CD14-positive monocyte (primary cell): ENCODE measurements around the gene CENPX. TPM values are rescaled to one million over a fixed set of nuclear protein-coding genes. Genes with fewer than 3 reads are reported as not detected.

Experiments used
- DNase-seq, 3 donors: peaks; one replicate each; pipeline ENCODE4 v3.0.0-alpha.2; 2011 to 2022
- H2AFZ ChIP-seq: 2 replicates; pipeline ENCODE4 v1.6.0; 2012; ENCODE audit warnings: mild to moderate bottlenecking, low read depth, low read length, inconsistent platforms; ENCODE audit not compliant: insufficient read depth, poor library complexity, severe bottlenecking
- H3K27ac ChIP-seq, 2 donors: 1 replicate in 1 of 2; 2 replicates in 1 of 2; pipeline ENCODE4 v1.5.1; 2012 to 2013; ENCODE audit warnings: low read length in 2 of 2, control low read depth in 1 of 2, inconsistent platforms in 1 of 2, low read depth in 1 of 2, mild to moderate bottlenecking in 1 of 2
- H3K27me3 ChIP-seq, 2 donors: one replicate each; pipeline versions ENCODE4 v1.6.0 to v1.6.1; 2011 to 2013; ENCODE audit warnings: low read length in 2 of 2; ENCODE audit not compliant: control insufficient read depth in 2 of 2, insufficient read depth in 2 of 2
- H3K36me3 ChIP-seq, 2 donors: replicated peaks in 1 of 2; 1 replicate in 1 of 2; 2 replicates in 1 of 2; pipeline versions ENCODE4 v1.5.1 to v1.6.1; 2012 to 2013; ENCODE audit warnings: low read length in 2 of 2, control low read depth in 1 of 2, inconsistent platforms in 1 of 2, mild to moderate bottlenecking in 1 of 2; ENCODE audit not compliant: insufficient read depth in 2 of 2, control insufficient read depth in 1 of 2
- H3K4me1 ChIP-seq, 2 donors: 1 replicate in 1 of 2; 2 replicates in 1 of 2; pipeline versions ENCODE4 v1.5.1 to v1.6.1; 2012 to 2013; ENCODE audit warnings: low read length in 2 of 2, control low read depth in 1 of 2, inconsistent platforms in 1 of 2, mild to moderate bottlenecking in 1 of 2, moderate library complexity in 1 of 2; ENCODE audit not compliant: insufficient read depth in 2 of 2, control insufficient read depth in 1 of 2
- H3K4me2 ChIP-seq: replicated peaks from 2 replicates; pipeline ENCODE3; 2012; ENCODE audit warnings: low read length, moderate library complexity, mild to moderate bottlenecking; ENCODE audit not compliant: poor library complexity, severe bottlenecking; ENCODE audit errors: extremely low read depth
- H3K4me3 ChIP-seq, 3 experiments: fragments of 200-600 bp in 1 of 3; sonication (generic) in 1 of 3; replicated peaks in 1 of 3; 1 replicate in 2 of 3; 2 replicates in 1 of 3; pipeline ENCODE4 v1.5.1; 2011 to 2013; ENCODE audit warnings: low read length in 3 of 3, mild to moderate bottlenecking in 3 of 3, control low read depth in 2 of 3, low read depth in 2 of 3, inconsistent platforms in 1 of 3, moderate library complexity in 1 of 3
- H3K79me2 ChIP-seq: 2 replicates; pipeline ENCODE4 v1.6.0; 2012; ENCODE audit warnings: mild to moderate bottlenecking, control low read depth, inconsistent platforms, low read length, moderate library complexity; ENCODE audit not compliant: insufficient read depth
- H3K9ac ChIP-seq: 2 replicates; pipeline ENCODE4 v1.6.0; 2017; ENCODE audit warnings: low read length, mild to moderate bottlenecking; ENCODE audit not compliant: insufficient read depth, poor library complexity, severe bottlenecking
- H3K9me3 ChIP-seq, 2 donors: replicated peaks in 1 of 2; 1 replicate in 1 of 2; 2 replicates in 1 of 2; pipeline versions ENCODE4 v1.5.1 to v1.6.1; 2012 to 2013; ENCODE audit warnings: low read length in 2 of 2, control low read depth in 1 of 2; ENCODE audit not compliant: control insufficient read depth in 1 of 2, insufficient read depth in 1 of 2
- H4K20me1 ChIP-seq: 2 replicates; pipeline ENCODE4 v1.6.0; 2012; ENCODE audit warnings: mild to moderate bottlenecking, low read length, control low read depth, moderate library complexity; ENCODE audit not compliant: insufficient read depth
- H3K27ac Mint-ChIP-seq, 7 donors: one replicate each; pipeline ENCODE4 v1.8.0; 2020; ENCODE audit warnings: mild to moderate bottlenecking in 7 of 7, mixed read lengths in 7 of 7, moderate library complexity in 6 of 7, inconsistent platforms in 2 of 7
- H3K27me3 Mint-ChIP-seq, 3 donors: one replicate each; pipeline ENCODE4 v1.8.0; 2021 to 2022; ENCODE audit warnings: low read depth in 3 of 3, mild to moderate bottlenecking in 3 of 3, mixed read lengths in 3 of 3, moderate library complexity in 3 of 3, inconsistent platforms in 1 of 3
- H3K36me3 Mint-ChIP-seq, 2 donors: one replicate each; pipeline ENCODE4 v1.8.0; 2020; ENCODE audit warnings: mixed read lengths in 2 of 2, inconsistent platforms in 1 of 2, mild to moderate bottlenecking in 1 of 2
- H3K4me1 Mint-ChIP-seq: one replicate; pipeline ENCODE4 v1.8.0; 2020; ENCODE audit warnings: mild to moderate bottlenecking, mixed read lengths
- H3K4me3 Mint-ChIP-seq, 2 donors: one replicate each; pipeline ENCODE4 v1.8.0; 2020; ENCODE audit warnings: mild to moderate bottlenecking in 2 of 2, mixed read lengths in 2 of 2, moderate library complexity in 1 of 2
- H3K9me3 Mint-ChIP-seq, 7 donors: one replicate each; pipeline ENCODE4 v1.8.0; 2020 to 2022; ENCODE audit warnings: mixed read lengths in 7 of 7, mild to moderate bottlenecking in 6 of 7, moderate library complexity in 6 of 7, inconsistent platforms in 2 of 7
- CTCF ChIP-seq: fragments of 200-600 bp; IDR thresholded peaks from one replicate; pipeline ENCODE4 v1.8.0; 2022; ENCODE audit warnings: antibody characterized with exemption, mild to moderate bottlenecking
- WGBS: methylation state at CpG from one replicate; pipeline ENCODE4 v1.1.5; 2013; ENCODE audit warnings: missing lambda C conversion rate; ENCODE audit not compliant: insufficient coverage; 5-methylcytosine and 5-hydroxymethylcytosine counted together
- intact Hi-C, 2 donors: fragments of 100-400 bp; cut with micrococcal nuclease; formaldehyde crosslinking; loops; one replicate each; pipeline versions ENCODE4 v1.15.0 to v1.15.1; 2023
- polyA plus RNA-seq, 3 donors: library from polyadenylated mRNA; depleted of rRNA in 1 of 3; unstranded in 2 of 3; stranded (reverse) in 1 of 3; fragments of 300-500 nt in 2 of 3; fragments of >200 nt in 1 of 3; fragmentation: Illumina TruSeq in 2 of 3; gene quantifications; 1 replicate in 2 of 3; 2 replicates in 1 of 3; pipeline ENCODE4 v1.2.3, GENCODE V29; 2012 to 2021

CENPX gene
- polyA plus RNA-seq, 3 donors: 47.7 to 57.0 (median 55.9) TPM

- TF ChIP-seq CTCF: no peak
- no peaks in the 10 kb centered on the region for H3K9me3 ChIP-seq
- H3K4me2 ChIP-seq: no peak overlapping the region
- no peaks in the 10 kb centered on the region for H3K9me3 Mint-ChIP-seq
- no peak overlapping the region for H3K27ac ChIP-seq
- no peak overlapping the region for H3K27ac Mint-ChIP-seq
- peaks cover 2% of the 10 kb centered on the region for H4K20me1 ChIP-seq
- intact Hi-C loops: no loop called here
- H3K36me3 Mint-ChIP-seq: peaks cover 9 to 27% of the 10 kb centered on the region in 2 donors
- 86% methylated on average over 20 of the region's 23 CpGs for WGBS
- no peak overlapping the region for H2AFZ ChIP-seq
- H3K9ac ChIP-seq: no peak overlapping the region
- no peak for DNase-seq
- no peaks in the 10 kb centered on the region for H3K4me1 ChIP-seq
- H3K4me3 ChIP-seq: no peak overlapping the region
- no peaks in the 10 kb centered on the region for H3K27me3 ChIP-seq
- no peaks in the 10 kb centered on the region for H3K79me2 ChIP-seq
- peaks cover 0 to 2% (median 0%) of the 10 kb centered on the region in 3 donors for H3K27me3 Mint-ChIP-seq
- no peaks in the 10 kb centered on the region for H3K4me1 Mint-ChIP-seq
- peaks cover 16 to 22% of the 10 kb centered on the region in 2 donors for H3K36me3 ChIP-seq
- H3K4me3 Mint-ChIP-seq: no peak overlapping the region
These were observed 8.2 kb downstream of the CENPX start for GRCh38 chr17:82014432-82014831.

- Mint-ChIP-seq H3K27ac (peak overlapping the region in 1 of 7 donors; percentile 3), H3K9me3 (no peaks in the 10 kb centered on the region), H3K4me3 (no peak overlapping the region), H3K36me3 (peaks cover 7 to 26% of the 10 kb centered on the region in 2 donors), H3K4me1 (no peaks in the 10 kb centered on the region), H3K27me3 (peaks cover 0 to 2% (median 2%) of the 10 kb centered on the region in 3 donors)
- no peaks in the 10 kb centered on the region for H3K4me1 ChIP-seq
- no peaks in the 10 kb centered on the region for H3K79me2 ChIP-seq
- peaks cover 16 to 22% of the 10 kb centered on the region in 2 donors for H3K36me3 ChIP-seq
- no peak for TF ChIP-seq CTCF
- H3K9me3 ChIP-seq: no peaks in the 10 kb centered on the region
- H3K27me3 ChIP-seq: no peaks in the 10 kb centered on the region
- intact Hi-C loops: no loop called here
- no peaks in the 10 kb centered on the region for H4K20me1 ChIP-seq
- no peak overlapping the region for H3K4me2 ChIP-seq
- H3K4me3 ChIP-seq: no peak overlapping the region
- no peak overlapping the region for H3K9ac ChIP-seq
- WGBS: 97% methylated on average over 16 of the region's 16 CpGs
- H3K27ac ChIP-seq: no peak overlapping the region
- no peak overlapping the region for H2AFZ ChIP-seq
- no peak for DNase-seq
These were observed 8.8 kb downstream of the CENPX start for GRCh38 chr17:82013772-82014321.
